Measurements from ENCODE around the gene LMF1.

Gene LMF1

GRCh38 chr16:853306-853705, 117.5 kb downstream of the LMF1 start:
- no peak for TF ChIP-seq JUND (IDR thresholded peaks at IDR 0.05; ENCODE audit: low read depth)
- in situ Hi-C loops (cut with HindIII; ENCODE audit: low pct_unique_long_range_greater_than_20kb, low sequenced_read_pairs) = no loop called here
- no peak for DNase-seq (ENCODE audit: low read depth in 1 of 2, low spot score in 1 of 2)

DNA sequence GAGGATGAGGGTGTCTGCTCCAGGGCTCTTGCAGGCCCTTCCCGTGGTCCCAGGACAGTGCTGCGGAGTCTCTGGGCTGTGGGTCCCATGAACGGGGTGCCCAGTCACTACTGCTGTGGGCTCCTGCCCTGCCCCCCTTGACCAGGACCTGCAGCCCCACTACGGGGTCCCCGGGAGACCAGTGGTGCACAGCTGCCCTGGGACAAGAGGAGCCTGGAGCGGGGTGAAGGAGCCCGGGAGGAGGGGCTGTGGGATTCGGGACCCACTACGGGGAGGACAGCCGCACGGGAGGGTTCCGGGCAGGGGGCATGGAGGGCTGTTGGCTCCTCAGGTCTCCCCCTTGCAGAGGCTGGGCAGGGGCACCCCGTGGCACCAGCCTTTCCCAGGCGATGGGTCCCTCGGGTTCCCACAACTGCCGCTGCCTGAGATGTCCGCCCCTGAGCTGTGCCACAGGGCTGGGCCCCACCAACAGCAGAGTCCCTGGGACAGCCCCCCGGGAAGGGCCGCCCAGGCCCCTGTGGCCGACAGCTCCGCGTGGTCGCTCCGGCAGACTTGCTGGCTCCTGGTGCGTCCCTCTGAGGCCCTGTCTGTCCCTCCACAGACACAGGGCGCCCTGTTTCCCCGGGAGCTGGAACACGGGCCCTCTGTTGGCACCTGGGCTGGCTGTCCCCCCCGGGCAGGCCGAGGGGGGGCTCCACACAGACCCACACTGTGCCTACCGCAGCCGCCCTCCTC, 118.2 kb downstream of the LMF1 start:
- in situ Hi-C loops (cut with HindIII; ENCODE audit: low pct_unique_long_range_greater_than_20kb, low sequenced_read_pairs) = no loop called here
- no peak for TF ChIP-seq JUND (IDR thresholded peaks at IDR 0.05; ENCODE audit: low read depth)
- DNase-seq (ENCODE audit: low read depth in 1 of 2, low spot score in 1 of 2) = no peak

DNA sequence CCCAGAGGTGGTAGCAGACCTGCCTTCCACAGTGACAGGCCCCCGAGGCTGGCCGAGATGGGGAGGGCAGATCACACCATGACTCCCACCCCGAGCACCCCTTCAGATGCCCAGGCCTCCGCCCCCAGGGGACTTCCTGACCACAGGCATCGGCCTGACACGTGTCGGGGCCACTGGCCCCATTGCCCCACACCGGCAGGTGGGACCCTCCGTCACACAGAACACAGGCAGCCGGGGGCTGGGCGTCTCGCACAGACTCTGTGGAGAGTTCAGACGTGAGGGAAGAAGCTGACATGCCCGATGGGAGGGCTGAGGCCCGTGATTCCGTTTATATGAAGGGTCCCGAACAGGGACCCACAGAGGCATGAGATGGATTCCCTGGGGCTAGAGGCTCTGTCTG, 118.9 kb downstream of the LMF1 start:
- in situ Hi-C loops (cut with HindIII; ENCODE audit: low pct_unique_long_range_greater_than_20kb, low sequenced_read_pairs) = no loop called here
- no peak for TF ChIP-seq JUND (IDR thresholded peaks at IDR 0.05; ENCODE audit: low read depth)
- no peak for DNase-seq (ENCODE audit: low read depth in 1 of 2, low spot score in 1 of 2)

- no peak for DNase-seq (ENCODE audit: low read depth in 1 of 2, low spot score in 1 of 2)
- TF ChIP-seq JUND (IDR thresholded peaks at IDR 0.05; ENCODE audit: low read depth) = no peak
- in situ Hi-C loops (cut with HindIII; ENCODE audit: low pct_unique_long_range_greater_than_20kb, low sequenced_read_pairs) = no loop called here
Observed at GRCh38 chr16:851209-851810, 119.5 kb downstream of the LMF1 start.

GRCh38 chr16:850668-851067, 120.1 kb downstream of the LMF1 start:
- DNase-seq (ENCODE audit: low read depth in 1 of 2, low spot score in 1 of 2) = no peak
- in situ Hi-C loops (cut with HindIII; ENCODE audit: low pct_unique_long_range_greater_than_20kb, low sequenced_read_pairs) = no loop called here
- TF ChIP-seq JUND (IDR thresholded peaks at IDR 0.05; ENCODE audit: low read depth) = no peak

- no peak for TF ChIP-seq JUND (IDR thresholded peaks at IDR 0.05; ENCODE audit: low read depth)
- in situ Hi-C loops (cut with HindIII; ENCODE audit: low pct_unique_long_range_greater_than_20kb, low sequenced_read_pairs) = no loop called here
- no peak for DNase-seq (ENCODE audit: low read depth in 1 of 2, low spot score in 1 of 2)
Observed at GRCh38 chr16:848510-849253, 122.1 kb downstream of the LMF1 start.

DNA sequence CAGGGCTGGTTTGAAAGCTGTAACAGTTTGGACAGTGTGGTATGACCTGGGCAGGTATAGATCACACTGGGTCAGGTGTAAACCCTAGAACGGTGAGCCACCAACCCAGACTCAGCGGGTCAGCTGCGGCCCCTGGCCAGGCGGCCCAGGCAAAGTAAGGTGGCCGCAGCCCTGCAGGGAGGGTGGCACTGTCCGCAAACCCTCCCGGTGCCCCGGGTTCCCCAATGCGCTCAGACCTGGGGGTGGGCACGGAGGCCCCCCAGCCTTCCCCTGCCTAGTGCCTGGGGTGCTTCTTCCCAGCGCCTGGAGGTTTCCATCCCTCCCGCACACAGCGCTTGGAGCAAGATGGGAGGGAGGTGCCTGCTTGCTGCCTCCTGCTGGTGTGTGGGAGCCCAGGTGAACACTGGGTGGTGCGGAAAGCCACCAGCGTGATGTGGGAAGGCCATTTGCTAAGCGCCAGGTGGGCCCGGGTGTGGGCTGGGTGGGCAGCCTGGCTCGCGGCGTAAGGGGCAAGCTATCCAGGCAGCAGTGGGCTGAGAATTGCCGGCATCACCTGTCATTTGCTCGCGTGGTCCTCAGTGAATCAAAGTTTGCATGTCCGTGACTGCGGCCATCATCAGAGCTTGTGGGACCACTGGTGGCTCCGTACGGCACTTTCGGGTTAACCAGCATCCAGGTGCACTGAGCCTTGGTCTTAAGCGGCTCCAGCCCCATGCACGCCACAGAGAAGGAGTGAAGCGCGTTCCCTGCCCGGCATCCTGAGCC, 122.9 kb downstream of the LMF1 start:
- in situ Hi-C loops (cut with HindIII; ENCODE audit: low pct_unique_long_range_greater_than_20kb, low sequenced_read_pairs) = no loop called here
- no peak for DNase-seq (ENCODE audit: low read depth in 1 of 2, low spot score in 1 of 2)
- TF ChIP-seq JUND (IDR thresholded peaks at IDR 0.05; ENCODE audit: low read depth) = no peak

- no peak for TF ChIP-seq JUND (IDR thresholded peaks at IDR 0.05; ENCODE audit: low read depth)
- in situ Hi-C loops (cut with HindIII; ENCODE audit: low pct_unique_long_range_greater_than_20kb, low sequenced_read_pairs) = no loop called here
- DNase-seq (ENCODE audit: low read depth in 1 of 2, low spot score in 1 of 2) = no peak
Observed at GRCh38 chr16:847151-847550, 123.6 kb downstream of the LMF1 start.

- in situ Hi-C loops (cut with HindIII; ENCODE audit: low pct_unique_long_range_greater_than_20kb, low sequenced_read_pairs) = no loop called here
- no peak for DNase-seq (ENCODE audit: low read depth in 1 of 2, low spot score in 1 of 2)
- no peak for TF ChIP-seq JUND (IDR thresholded peaks at IDR 0.05; ENCODE audit: low read depth)
Observed at GRCh38 chr16:845351-845745, 125.4 kb downstream of the LMF1 start.

- DNase-seq (ENCODE audit: low read depth in 1 of 2, low spot score in 1 of 2) = no peak
- TF ChIP-seq JUND (IDR thresholded peaks at IDR 0.05; ENCODE audit: low read depth) = no peak
- in situ Hi-C loops (cut with HindIII; ENCODE audit: low pct_unique_long_range_greater_than_20kb, low sequenced_read_pairs) = no loop called here
Observed at GRCh38 chr16:844638-845350, 126.0 kb downstream of the LMF1 start.

DNA sequence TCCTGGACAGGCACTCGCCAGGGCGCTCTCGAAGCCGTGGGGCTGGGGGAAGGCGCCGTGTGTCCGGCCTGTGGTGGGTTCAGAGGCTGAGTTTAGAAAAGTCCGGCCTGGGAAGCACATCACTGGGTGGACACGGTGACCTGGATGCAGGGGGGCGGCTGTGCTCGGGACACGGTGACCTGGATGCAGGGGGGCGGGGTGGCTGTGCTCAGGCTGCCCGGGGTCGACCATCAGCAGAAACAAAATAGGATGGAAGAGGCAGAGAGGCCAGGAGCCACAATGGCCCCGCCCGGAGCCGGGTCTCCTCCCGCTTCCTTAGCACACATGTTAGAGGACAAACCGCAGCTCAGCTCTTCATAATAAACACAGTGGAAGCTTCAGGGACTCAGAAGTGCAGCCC, 127.0 kb downstream of the LMF1 start:
- TF ChIP-seq JUND (IDR thresholded peaks at IDR 0.05; ENCODE audit: low read depth) = no peak
- in situ Hi-C loops (cut with HindIII; ENCODE audit: low pct_unique_long_range_greater_than_20kb, low sequenced_read_pairs) = no loop called here
- DNase-seq (ENCODE audit: low read depth in 1 of 2, low spot score in 1 of 2) = no peak

Measured in T47D (cell line).